Right renal cortex interstitium (tissue), 3 donors: ENCODE measurements around the gene HSBP1L1. TPM values are rescaled to one million over a fixed set of nuclear protein-coding genes. Genes with fewer than 3 reads are reported as not detected.

Experiments
- DNase-seq, 3 donors: peaks; one replicate each; pipeline ENCODE4 v3.0.0-alpha.2; 2013; ENCODE audit warnings: low read depth in 3 of 3, low spot score in 2 of 3
- polyA plus RNA-seq, 3 donors: library from polyadenylated mRNA; unstranded; fragments of 120-200 nt; gene quantifications; one replicate each; pipeline ENCODE4 v1.2.1, GENCODE V29; 2013; ENCODE audit not compliant: insufficient read length in 3 of 3

The HSBP1L1 gene
- polyA plus RNA-seq, 3 donors: 15.9 to 19.3 (median 18.7) TPM

- no peak for DNase-seq
These were observed 35.9 kb upstream of the HSBP1L1 start for GRCh38 chr18:79928563-79928960.

- DNase-seq: no peak
These were observed 34.3 kb upstream of the HSBP1L1 start for GRCh38 chr18:79930020-79930642.

- no peak for DNase-seq
These were observed 33.0 kb upstream of the HSBP1L1 start for GRCh38 chr18:79931475-79931874.

- DNase-seq: no peak
These were observed 31.5 kb upstream of the HSBP1L1 start for GRCh38 chr18:79932907-79933306.

- DNase-seq: no peak
These were observed 30.7 kb upstream of the HSBP1L1 start for GRCh38 chr18:79933765-79934164.

- DNase-seq: no peak
These were observed 29.9 kb upstream of the HSBP1L1 start for GRCh38 chr18:79934311-79935097.

- no peak for DNase-seq
These were observed 29.4 kb upstream of the HSBP1L1 start for GRCh38 chr18:79935098-79935480.

GRCh38 chr18:79935499-79935898, 28.9 kb upstream of the HSBP1L1 start:
- no peak for DNase-seq

GRCh38 chr18:79935925-79936324, 28.5 kb upstream of the HSBP1L1 start:
- DNase-seq: no peak

- DNase-seq: no peak
These were observed 27.8 kb upstream of the HSBP1L1 start for GRCh38 chr18:79936641-79937040.

GRCh38 chr18:79937103-79937860, 27.2 kb upstream of the HSBP1L1 start:
- no peak for DNase-seq

GRCh38 chr18:79938196-79938595, 26.2 kb upstream of the HSBP1L1 start:
- DNase-seq: no peak

GRCh38 chr18:79939096-79939495, 25.3 kb upstream of the HSBP1L1 start:
- no peak for DNase-seq

- DNase-seq: no peak
These were observed 24.2 kb upstream of the HSBP1L1 start for GRCh38 chr18:79940126-79940813.

- DNase-seq: no peak
These were observed 23.5 kb upstream of the HSBP1L1 start for GRCh38 chr18:79940814-79941472.

GRCh38 chr18:79941473-79942119, 22.8 kb upstream of the HSBP1L1 start:
- DNase-seq: no peak

- no peak for DNase-seq
These were observed 22.2 kb upstream of the HSBP1L1 start for GRCh38 chr18:79942211-79942610.

- no peak for DNase-seq
These were observed 21.4 kb upstream of the HSBP1L1 start for GRCh38 chr18:79942786-79943607.

- no peak for DNase-seq
These were observed 20.8 kb upstream of the HSBP1L1 start for GRCh38 chr18:79943608-79944125.
